Activated CD4-positive, alpha-beta T cell treated with anti-CD3 and anti-CD28 coated beads, Interleukin-2, Interleukin-4, amounts not matched to agents 100 ng/mL and 50 ng/mL, durations not matched to agents 16 hours and 8 hours (primary cell): Measurements from ENCODE around the gene WNT1.
A peak's percentile ranks its signal among the peaks of the same experiment; 100 is the strongest.

Source experiments
- DNase-seq: peaks from one replicate; pipeline ENCODE4 v3.0.0-alpha.2; 2020; ENCODE audit warnings: low spot score

The WNT1 gene

DNA sequence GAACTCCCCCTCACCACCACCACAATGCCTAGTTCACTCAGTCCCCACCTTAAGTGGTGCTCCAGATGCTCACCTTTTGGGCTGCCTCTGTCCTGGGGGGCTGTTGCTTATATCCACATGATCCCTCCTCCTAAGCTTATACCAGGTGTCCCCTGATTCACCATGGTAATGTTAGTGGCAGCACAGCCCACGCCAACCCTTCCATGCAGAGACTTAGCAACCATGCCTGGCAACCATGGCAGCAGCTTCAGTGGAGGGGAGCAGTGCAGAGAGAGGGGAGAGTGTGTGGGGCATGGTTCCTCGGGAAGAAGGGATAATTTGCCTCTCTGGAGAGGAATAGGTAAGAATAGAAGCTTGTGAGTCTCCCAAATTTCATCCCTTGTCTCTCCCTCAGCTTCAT, 22.2 kb downstream of the WNT1 start:
- DNase-seq: no peak

DNA sequence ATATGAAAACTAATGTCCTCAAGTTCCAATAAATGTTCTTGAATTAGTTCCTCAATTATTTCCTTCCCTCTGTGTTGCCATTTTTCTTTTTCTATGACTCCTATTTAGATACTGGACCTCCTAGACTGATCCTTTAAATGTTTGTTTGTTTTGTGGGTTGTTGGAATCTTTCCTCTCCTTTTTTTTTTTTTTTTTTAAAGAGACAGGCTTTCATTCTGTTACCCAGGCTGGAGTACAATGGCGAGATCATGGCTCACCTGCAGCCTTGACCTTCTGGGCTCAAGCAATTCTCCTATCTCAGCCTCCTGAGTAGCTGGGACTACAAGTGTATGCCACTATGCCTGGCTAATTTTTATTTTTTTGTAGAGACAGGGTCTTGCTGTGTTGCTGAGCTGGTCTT, 30.8 kb downstream of the WNT1 start:
- no peak for DNase-seq

DNA sequence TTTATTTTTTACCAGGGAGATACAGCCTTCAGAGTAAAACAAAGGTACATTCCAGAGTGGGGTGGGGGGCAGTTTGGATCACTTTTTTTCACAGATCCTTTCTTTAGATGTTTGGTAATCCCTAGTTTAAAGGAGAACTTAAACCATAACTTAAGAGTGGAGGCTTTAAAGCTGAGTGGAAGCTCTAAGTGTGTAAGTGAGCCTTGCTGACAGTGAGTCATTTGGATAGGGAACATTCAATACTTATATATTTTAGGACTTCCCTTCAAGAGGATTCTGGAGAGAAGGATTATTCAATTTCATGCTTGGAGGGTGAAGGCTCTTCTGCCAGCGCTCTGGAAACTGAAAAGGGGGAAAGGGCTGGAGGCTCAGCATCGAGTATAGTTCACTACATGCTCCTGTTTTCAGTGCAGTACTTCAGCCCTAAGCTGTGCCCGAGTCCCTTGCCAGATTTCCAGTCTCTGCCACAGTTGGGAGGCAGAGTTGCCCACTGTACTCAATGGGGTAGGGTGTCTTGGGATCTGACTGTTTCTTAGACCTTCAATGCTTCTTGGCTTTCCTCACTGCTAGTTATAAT, 32.1 kb downstream of the WNT1 start:
- no peak for DNase-seq

DNA sequence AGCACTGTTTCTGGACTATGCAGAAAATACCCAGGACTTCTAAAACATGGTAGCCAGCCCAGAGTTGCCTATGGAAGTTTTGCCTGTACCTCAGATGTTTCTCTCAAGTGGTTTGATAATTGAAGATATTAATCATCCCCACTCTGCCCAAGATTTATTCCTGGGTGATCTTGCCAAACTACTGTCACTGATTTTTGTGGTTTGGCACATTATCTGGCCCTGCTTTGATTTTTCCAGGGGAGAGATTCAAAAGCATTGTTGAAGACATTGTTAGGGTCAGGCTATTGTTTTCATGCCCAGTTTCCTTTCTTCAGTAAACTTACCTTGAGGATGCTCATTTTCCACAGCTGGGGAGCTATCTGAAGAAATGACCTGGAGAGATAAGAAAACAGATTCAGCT, 34.6 kb downstream of the WNT1 start:
- DNase-seq: no peak

DNA sequence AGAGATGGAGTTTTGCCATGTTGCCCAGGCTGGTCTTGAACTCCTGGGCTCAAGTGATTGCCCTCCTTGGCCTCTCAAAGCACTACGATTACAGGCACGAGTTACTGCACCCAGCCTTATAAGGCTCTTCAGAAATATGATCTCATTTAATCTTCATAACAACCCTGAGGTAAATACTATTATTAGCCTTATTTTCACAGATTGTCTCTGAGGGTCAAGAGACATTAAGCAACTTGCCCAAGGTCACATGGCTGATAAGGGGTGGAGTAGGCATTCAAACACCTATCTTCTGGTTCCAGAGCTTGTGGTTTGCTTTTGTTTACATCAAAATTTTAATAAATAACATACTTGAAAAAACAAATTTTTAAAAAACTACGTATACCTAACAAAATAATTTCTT, 35.3 kb downstream of the WNT1 start:
- no peak for DNase-seq

DNA sequence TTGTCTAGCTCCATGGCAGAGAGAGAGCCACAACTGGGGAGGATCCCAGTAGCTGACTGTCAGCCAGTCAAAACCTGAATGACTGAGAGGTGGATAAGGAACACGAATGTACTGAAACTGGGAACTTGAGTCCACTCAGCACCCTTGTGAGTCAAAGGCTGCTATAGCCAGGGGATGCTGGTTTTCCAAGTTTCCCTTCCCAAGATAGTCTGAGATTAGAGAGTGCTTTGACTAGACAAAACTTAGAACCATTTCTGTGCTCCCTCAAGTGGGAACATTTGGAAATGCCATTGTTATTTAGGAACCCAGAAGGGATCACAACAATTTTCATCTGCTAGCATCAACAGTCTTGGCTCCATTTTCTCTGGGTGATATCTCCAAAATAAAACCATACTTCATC, 36.4 kb downstream of the WNT1 start:
- DNase-seq: no peak

DNA sequence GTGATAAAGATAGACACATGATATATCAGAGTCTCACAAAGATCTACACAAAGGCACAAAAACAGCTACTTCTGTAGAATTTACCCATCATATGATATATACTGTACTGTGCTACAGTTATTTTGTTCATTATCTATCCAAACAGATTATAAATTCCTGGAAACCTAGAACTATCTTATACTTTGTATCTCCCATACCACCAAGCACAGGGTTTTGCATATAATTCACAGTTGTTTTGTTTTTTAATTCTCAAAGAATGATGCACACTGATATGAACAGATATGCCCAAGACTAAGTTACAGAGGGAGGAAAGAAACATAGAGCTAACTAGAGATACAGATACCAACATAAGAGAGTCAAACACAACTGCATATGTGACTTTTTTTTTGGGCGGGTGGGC, 37.1 kb downstream of the WNT1 start:
- DNase-seq: no peak

DNA sequence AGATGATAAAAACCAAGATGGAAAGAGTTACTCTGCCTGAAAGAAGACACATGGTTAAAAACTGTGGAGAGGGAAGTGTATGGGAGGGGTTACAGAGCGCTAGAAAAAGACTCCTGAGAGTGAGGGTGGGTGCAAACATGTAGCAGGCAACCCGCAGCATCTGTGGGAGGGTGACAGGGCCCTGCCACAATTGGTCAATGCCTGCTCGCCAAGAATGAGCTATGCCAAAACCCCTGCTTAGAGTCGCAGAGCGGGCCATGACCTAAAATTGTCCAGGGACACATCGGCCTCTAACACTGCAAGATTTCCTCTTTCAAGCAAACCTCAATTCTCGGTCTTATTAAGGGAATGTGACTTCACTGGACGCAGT, 39.8 kb downstream of the WNT1 start:
- DNase-seq: peak; percentile 43

DNA sequence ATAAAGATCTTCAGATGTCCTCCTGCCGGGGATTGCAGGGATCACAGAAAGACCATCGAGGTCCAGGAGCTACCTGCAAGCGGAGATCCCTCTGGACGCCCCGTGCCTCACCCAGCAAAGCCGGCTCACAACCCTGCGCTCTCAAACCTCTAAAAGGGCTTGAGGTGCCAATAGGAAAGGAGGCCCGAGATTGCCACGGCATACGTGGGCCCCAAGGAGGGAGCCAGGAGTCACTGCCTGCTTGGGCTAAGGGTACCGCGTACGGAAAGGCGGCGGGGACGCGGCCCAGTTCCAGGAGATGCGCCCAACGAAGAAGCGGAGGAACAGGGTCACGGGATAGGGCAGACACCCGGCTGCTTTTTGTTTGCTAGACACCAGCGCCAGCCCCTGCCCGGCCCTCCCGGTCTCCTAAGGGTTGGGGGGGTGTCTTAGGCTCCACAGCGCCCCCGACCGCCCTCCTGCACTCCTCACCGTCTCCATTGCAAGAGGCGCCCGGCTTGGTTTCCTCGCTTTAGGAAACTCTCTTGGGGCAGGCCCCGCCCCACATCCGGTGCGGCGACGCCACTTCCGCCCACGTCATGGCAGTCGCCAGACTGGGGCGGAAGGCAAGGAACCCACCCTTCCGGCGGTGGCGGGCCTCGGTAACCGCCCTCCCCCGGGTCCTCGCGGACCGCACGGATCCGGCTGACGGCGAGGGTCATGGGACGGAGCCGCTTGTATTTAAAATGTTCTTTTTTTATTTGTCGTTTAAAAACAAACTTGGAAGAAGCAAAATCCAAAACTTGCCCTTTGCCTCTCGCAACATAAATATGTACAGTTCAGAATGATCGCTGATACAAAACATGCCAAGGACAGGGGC, 40.4 kb downstream of the WNT1 start, which contains the start of gene PRKAG1:
PRKAG1 (minus strand) TSS at position 516 of the 859 bp plus-strand sequence; CDS start at position 480, 36 bp downstream.
- peak; percentile 97 for DNase-seq

DNA sequence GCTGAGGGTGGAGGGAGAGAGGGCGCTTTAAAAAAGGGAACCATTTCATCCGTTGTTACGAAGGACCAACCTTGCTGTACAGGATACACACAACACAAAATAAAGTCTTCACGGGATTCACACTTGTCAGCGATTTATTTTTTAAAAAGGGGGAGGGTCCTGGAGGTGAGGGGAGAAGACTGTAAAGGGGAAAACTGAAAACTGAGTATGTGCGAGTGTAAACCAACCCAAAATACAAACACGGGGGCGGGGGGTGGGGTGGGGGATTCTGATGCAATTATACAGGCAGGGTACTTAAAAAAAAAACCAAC, 41.0 kb downstream of the WNT1 start:
- no peak for DNase-seq

DNA sequence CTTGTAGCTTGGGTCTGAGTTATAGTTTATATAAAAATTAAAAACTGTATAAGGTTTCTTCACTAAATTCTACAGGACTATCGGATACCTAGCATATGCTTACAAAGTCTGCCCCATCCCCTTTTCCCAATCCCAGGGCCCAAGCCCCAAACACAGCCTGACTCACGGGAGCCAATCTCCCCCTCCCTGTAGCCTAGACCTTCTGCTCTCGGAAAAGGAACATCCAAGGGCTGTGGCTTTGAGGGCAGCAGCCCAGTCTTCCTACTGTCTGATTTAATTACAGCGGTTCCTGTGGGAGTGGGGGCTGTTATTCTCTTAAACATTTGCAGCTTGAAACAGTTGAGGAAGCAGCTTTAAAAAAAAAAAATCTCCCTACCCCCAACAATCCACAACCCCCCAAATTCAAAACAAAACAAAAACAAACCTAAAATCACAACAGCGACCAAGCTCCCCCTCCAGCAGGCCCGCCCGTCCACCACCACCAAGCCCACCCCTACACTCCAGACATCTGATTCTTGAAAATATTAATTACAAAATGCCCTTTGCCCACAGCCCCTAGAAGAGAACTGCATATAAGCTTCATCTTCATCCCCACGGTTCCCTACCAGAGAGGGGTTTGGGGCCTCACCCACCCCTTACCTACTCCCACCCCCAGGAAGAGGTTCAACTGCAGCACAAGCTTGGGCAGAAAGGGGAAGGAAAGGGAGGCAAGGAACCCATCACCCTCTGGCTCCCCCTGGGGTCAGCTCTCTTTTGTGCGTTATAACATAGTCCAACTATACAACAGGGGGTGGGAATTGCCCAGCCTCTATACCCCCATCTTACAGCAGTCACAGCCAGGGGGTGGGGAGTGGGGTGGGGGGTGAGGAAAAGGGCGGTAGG, 41.6 kb downstream of the WNT1 start:
- peak; percentile 44 for DNase-seq

DNA sequence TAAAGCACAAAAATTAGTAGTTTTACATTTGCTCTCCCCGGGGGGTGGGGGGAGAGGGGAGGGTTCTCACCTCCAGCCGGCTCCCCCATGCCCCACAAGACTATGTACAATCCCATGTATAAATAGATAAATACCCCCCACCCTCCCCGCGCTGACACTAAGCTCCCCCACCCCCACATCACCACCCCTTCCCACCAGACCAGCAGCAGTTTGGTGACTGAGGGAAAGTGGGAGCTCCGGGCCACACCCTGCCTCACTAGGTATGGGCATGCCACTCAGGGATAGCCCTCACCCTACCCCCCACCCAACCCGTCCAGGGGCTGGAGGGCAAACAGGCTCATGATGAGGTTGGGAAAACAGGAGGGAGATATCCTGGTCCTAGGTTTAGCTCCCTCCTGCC, 42.3 kb downstream of the WNT1 start:
- DNase-seq: no peak

DNA sequence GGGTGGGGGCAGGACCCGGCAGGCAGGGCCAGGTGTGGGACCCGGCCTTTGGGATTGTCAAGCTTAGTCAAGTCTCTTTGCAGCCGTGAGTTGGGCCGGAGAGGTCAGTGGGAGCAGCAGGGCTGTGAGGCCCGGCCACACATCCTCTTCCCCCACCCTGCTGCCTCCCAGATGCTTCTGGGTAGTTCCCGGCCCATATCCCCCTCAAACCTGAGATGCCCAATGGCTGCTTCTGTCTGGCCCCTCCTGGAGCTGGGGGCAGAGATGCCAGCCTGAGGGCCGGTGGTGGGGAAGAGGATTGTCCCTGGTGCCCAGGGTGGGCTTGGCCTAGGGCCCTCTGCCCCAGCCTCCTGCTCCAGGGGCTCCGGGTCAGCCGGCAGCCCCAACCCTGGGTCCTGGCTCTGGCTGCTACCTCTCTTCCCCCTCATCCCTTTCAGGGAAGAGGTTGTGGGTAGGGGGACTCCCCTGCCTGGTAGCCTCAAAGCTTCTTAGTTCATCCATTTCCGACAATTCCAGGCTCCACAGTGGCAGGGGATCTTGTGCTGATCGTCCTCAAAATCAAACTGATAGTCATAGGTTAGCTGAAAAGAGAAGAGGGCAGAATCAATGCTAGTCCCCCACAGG, 43.3 kb downstream of the WNT1 start:
- no peak for DNase-seq

DNA sequence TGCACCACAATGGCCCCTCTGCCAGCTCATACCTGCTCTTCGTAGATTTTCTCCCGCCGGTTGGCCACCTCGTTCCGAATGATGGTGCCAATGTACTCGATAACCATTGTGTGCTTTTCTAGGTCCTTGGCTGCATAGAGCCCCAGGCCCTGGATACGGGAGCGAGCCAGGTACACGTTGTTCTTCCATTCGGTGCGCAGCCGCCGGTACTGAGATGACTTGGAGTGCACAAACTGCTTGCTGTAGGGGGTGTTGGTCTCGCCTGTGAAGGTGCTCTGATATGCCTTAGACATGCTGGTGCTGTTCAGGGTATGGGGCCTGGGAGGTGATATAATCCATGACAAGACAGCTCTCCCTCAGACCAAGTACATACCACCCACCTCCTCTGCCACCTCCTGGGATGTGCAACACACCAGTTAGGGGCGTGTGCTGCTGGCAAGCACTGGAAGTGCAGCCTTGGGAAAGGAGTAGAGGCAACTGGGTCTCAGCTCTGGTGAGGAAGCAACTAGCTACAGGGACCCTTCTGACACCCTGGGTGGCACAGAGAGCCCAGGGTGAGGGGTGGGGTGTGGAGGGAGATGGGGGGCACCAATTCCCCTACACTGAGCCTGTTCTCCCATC, 44.5 kb downstream of the WNT1 start:
- no peak for DNase-seq

DNA sequence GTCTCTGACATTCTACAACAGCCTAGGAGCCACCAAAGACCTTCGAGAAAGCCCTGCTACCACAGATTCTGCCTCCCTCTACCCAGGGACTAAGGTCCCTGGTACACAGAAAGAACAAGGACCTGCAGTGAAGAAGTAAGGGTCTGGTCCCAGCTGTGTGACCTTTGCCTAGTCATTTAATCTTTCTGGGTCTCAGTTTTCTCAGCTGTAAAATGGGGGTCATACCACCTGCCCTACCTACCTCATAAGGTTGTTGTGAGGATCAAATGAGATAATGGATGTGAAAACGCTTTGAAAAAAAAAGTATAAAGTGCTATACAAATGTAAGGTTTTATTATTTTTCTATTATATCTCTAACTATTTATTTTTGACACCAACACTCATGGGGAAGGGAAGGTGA, 45.7 kb downstream of the WNT1 start:
- no peak for DNase-seq

DNA sequence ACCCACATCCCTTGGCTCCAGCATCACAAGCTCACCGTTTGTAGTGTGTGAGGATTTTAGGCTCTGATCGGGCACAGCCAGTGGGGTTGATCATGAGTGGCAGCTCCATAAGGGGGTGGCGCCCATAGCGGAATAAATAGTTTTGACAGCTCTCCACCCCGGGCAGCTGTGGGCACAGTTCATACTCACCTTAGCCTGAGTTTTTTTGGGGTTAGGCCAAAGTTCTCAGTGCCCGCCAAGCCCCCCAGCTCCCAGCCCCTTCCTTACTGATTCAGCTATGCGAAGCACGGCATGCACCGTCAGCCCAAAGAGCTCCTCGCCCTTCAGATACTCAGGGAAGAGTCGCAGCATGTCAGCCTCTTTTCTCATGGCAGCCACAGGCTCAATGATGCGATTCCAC, 46.4 kb downstream of the WNT1 start:
- no peak for DNase-seq

DNA sequence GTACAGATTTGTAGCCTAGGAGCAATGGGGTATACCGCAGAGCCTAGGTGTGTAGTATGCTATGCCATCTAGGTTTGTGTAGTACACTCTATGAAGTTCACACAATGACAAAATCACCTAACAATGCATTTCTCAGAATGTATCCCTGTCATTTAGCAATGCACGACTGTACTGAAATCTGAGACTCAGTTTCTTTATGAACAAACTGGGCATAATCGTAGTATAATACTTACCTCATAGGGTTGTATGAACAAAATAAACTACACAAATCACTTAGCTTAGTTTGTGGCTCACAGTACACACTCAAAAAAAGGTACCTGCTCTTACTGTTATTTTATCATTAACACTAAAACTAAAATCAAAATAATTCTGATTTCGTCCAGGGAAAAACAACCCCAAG, 47.3 kb downstream of the WNT1 start:
- no peak for DNase-seq

DNA sequence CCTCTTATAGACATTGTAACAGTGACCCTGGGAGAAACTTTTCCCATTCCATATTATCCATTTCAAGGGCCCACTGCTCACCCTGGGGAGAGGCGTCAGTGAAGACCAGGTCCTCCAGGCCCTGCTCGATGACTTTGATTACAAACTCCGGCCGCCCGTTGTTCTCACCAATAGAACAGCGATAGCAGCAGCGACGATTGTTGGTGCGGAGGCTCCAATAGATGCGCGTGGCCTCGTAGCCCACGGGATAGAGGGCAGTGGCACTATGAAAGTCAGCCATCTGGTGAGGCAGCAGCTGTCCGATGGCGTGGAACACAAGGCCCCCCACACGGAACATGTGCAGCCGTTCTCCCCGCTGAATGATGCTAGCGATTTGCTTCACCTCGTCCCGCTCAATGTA, 48.0 kb downstream of the WNT1 start:
- DNase-seq: no peak

DNA sequence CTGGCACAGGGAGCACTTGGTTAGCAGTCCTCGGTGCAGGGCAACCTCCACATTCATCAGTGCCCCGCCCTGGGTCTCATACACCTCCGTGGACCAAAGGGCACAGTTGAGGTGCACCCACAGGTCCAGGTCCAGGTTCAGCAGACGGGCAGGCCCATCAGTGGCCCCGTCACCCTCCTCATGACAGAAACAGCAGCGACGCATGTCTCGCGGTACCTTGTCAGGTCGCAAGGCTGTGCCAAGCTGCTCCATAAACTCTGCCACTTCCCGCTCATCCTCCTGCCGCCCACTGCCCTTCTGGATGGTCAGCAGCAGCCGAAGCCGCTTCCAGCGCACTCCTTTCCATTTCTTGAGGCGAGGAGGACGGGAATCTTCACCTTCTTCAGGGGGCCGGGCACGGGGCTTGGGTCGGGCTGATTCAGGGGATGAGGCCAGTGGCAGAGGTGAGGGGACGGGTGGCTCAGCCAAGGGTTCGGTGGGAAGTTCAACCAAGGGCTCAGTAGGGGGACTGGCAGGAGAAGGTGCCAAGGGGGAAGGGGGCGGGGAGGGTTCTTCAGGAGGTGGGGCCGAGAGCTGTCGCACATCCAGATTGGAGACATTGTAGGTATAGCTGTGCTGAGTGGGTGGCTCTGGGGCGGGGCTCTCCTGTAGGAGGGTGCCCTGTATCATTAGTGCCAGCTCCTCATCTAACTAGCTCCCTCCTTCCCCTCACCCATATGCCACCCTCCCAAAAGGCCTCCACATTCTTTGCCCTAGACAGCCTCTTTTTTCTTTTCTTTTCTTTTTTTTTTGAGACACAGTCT, 48.8 kb downstream of the WNT1 start:
- no peak for DNase-seq

DNA sequence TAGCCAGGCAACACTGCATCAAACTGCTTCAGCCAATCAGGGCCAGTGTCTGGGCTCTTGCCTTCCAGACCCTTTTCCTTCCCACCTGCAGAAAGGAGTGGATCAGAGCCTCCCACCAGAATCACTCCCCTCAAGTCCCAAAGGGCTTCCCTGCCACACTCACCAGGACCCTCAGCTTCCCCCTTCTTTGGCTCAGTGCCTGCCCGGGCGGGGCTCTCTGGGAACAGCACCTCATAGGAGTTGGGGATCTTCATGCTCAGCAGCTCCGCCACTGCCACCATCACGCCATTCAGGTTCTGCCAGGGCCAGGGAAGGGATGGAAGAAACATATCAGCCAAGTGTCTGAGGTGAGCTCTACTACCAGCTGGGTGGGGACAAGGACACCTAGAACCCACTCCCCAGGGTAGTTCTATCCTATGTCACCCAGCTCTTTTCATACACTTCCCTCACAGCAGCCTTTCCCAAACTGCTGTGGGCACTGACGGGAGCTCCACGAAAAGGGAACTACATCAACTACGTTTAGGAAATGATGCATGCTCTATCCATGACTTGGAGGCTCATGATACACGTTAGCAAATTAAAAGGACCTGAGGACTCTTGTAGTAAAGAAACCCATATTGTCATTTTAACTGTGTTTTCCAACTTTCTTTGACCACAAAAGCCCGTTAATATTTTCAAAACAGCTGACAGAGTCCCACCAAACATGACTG, 49.9 kb downstream of the WNT1 start:
- DNase-seq: no peak
